ENCODE results near the gene CYP21A2.
A peak's percentile ranks its signal among the peaks of the same experiment; 100 is the strongest.

The CYP21A2 gene

DNA sequence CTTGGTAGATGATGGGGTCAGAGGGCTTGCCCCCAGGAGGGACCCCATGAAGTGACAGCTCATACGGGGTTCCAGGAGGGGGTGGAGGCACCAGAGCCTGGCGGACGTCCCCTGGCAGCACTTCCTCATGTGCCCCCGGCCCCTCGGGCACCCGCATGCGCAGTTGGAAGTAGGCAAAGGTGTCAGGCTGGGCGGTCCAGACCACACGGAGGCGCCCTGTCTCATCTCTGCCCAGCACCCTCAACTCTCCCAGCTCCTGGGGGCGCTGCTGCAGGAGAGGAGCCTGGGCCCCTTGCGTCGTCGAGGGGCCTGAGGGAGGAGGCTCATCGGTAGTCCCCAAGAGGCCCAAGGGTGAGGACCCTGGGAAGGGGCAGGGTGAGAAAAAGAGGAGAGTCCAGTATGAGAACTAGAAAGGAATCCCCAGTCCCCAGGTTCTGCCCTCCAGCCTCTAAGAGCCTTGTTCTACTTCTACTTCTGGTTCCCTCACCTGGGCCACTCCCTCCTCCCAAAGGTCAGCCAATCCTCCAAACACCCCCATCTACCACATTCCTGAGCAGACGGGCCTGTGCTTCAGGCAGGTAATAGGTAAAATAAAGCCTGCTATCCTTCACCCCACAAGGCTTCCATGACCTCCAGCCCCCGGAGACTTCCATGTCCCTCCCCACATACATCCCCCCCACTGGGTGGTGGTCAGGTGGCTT is 47.7 kb downstream of the CYP21A2 start:
- Histone ChIP-seq H3K36me3 (ENCODE audit: control insufficient read depth in 1 of 2, insufficient read depth in 2 of 2, low read length in 2 of 2) (no peaks in the 10 kb centered on the region), H3K4me2 (ENCODE audit: low read length) (no peak overlapping the region), H2BK12ac (ENCODE audit: low read length) (no peak overlapping the region), H3K4me1 (ENCODE audit: control insufficient read depth in 1 of 2, insufficient read depth in 2 of 2, low read length in 2 of 2) (peaks cover 5 to 13% of the 10 kb centered on the region in 2 experiments), H3K27me3 (ENCODE audit: insufficient read depth, low read length) (no peaks in the 10 kb centered on the region), H3K4ac (ENCODE audit: low read depth, low read length) (no peak overlapping the region), H3K27ac (ENCODE audit: low read depth, low read length) (no peak overlapping the region), H4K12ac (ENCODE audit: low read depth, low read length) (no peak overlapping the region), H2AK5ac (ENCODE audit: low read length) (no peak overlapping the region), H2AFZ (ENCODE audit: insufficient read depth, low read length, poor library complexity) (no peak overlapping the region), H3K9ac (ENCODE audit: low read length) (no peak overlapping the region), H3K14ac (ENCODE audit: low read length) (no peak overlapping the region), H3K18ac (ENCODE audit: low read length) (peak overlapping the region; percentile 17), H3K79me2 (ENCODE audit: control insufficient read depth, insufficient read depth, low read length, poor library complexity) (peaks cover 3% of the 10 kb centered on the region), H3K9me3 (ENCODE audit: insufficient read depth, low read depth, low read length) (peaks cover 3% of the 10 kb centered on the region), H2BK120ac (ENCODE audit: insufficient read depth, low read length, poor library complexity) (no peak overlapping the region), H4K91ac (ENCODE audit: low read depth, low read length) (no peak overlapping the region), H3K23ac (ENCODE audit: low read length) (no peak overlapping the region), H2BK5ac (ENCODE audit: low read depth, low read length, poor library complexity) (no peak overlapping the region), H3K4me3 (ENCODE audit: low read depth, low read length) (no peak overlapping the region), H3K79me1 (ENCODE audit: low read length) (peaks cover 4% of the 10 kb centered on the region), H4K8ac (ENCODE audit: low read depth, low read length) (no peak overlapping the region)
- DNase-seq = no peak
- no CpG with 5 or more reads among the region's 17 CpGs for WGBS (ENCODE audit: extremely low coverage, insufficient coverage, insufficient read length)

DNA sequence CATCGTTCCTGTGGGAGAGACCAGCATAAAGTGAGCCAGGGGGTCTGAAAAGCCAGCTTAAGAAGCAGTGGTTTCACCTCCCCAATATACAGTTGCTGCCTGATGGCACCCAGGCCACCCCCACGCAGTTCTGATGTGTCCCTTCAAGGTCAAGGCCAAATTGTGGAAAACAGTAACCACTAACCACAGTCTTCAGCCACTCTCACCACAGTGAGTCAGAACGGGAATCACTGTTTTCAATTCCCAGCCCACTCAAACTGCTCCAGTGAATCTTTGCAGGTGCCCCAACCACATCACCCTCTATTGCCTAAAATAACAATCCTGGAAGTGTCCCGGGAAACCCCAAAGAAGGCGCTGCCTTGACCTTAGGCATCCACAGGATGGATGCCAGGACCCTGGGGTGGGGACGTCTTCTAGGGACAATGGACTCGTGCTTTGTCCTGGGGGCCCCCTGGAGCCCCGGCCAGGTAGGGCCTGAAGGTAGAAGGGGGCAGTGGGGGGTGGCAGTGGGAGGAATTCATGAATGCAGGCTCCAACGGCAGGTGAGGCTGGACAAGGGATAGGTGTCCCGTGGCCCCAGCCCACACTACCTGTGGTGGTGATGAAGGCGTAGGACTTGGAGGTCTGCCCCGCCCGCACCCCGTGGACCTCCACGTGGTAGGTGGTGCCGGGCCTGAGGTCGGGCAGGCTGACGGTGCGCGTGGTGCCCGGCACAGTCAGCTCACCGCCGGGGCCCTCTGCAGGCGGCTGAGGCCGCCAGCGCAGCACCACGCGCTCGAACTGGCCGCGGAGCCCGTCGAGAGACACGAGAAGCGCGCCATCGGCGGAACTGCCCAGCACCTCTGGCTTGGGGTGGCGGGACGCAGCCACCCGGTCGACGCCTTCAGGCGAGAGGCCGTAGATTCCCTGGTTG is 48.7 kb downstream of the CYP21A2 start:
- WGBS (ENCODE audit: extremely low coverage, insufficient coverage, insufficient read length) = no CpG with 5 or more reads among the region's 45 CpGs
- Histone ChIP-seq H3K27ac (ENCODE audit: low read depth, low read length) (no peak overlapping the region), H3K4me1 (ENCODE audit: control insufficient read depth in 1 of 2, insufficient read depth in 2 of 2, low read length in 2 of 2) (peaks cover 2 to 13% of the 10 kb centered on the region in 2 experiments), H3K27me3 (ENCODE audit: insufficient read depth, low read length) (no peaks in the 10 kb centered on the region), H2BK5ac (ENCODE audit: low read depth, low read length, poor library complexity) (no peak overlapping the region), H3K79me1 (ENCODE audit: low read length) (peaks cover 4% of the 10 kb centered on the region), H3K14ac (ENCODE audit: low read length) (peak overlapping the region; percentile 5), H3K36me3 (ENCODE audit: control insufficient read depth in 1 of 2, insufficient read depth in 2 of 2, low read length in 2 of 2) (no peaks in the 10 kb centered on the region), H2BK120ac (ENCODE audit: insufficient read depth, low read length, poor library complexity) (peak overlapping the region; percentile 0), H3K9ac (ENCODE audit: low read length) (no peak overlapping the region), H4K8ac (ENCODE audit: low read depth, low read length) (peak overlapping the region; percentile 3), H3K18ac (ENCODE audit: low read length) (peak overlapping the region; percentile 17), H4K91ac (ENCODE audit: low read depth, low read length) (peak overlapping the region; percentile 21), H3K23ac (ENCODE audit: low read length) (no peak overlapping the region), H2AFZ (ENCODE audit: insufficient read depth, low read length, poor library complexity) (peak overlapping the region; percentile 7), H3K79me2 (ENCODE audit: control insufficient read depth, insufficient read depth, low read length, poor library complexity) (peaks cover 3% of the 10 kb centered on the region), H4K12ac (ENCODE audit: low read depth, low read length) (no peak overlapping the region), H2BK12ac (ENCODE audit: low read length) (no peak overlapping the region), H3K4ac (ENCODE audit: low read depth, low read length) (no peak overlapping the region), H3K9me3 (ENCODE audit: insufficient read depth, low read depth, low read length) (peaks cover 3% of the 10 kb centered on the region), H3K4me3 (ENCODE audit: low read depth, low read length) (no peak overlapping the region), H3K4me2 (ENCODE audit: low read length) (peak overlapping the region; percentile 51), H2AK5ac (ENCODE audit: low read length) (no peak overlapping the region)
- DNase-seq = no peak

DNA sequence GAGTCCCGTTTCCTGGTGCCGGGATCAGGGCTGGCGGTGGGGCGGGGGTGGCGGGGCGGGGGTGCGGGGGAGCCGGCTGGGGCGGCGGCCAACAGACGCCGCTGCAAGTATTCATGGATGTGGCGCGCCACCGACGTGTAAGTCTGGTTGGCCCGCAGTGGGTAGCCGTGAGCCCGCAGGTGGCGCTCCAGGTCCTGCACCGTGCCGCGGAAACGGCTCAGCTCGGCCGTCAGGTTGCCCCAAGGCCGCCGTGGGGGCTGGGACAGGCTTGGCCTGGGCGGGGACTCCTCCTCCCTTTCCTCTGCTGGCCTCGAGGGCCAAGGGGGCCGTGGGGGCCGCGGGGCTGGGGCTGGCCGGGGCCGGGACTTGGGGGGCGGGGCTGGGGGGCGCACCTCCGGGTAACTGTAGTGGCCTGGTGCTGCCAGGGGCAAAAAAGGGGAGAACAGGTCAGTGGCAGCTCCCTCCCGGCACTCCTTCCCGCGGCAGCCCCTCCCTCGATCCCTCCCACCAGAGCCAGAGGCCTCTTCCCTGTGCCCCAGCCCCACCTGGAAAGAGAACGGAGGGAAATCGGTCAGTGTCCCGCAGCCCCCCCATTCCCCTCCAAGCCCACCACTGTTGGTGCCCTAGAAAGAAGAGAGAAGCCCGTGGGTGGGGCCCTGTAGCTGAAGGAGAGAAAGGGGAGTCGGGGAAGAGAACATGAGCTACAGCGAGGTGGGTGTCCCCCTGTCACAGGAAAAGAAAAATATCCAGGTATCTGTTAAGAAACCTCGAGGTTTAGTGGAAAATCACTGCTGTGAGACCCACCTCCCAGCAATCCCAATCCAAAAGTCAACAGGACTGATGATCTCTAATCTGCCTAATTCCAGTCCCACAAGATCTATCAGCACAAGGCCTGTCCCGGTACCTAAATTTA is 49.6 kb downstream of the CYP21A2 start:
- Histone ChIP-seq H2AK5ac (ENCODE audit: low read length) (no peak overlapping the region), H3K79me2 (ENCODE audit: control insufficient read depth, insufficient read depth, low read length, poor library complexity) (peaks cover 3% of the 10 kb centered on the region), H3K4me1 (ENCODE audit: control insufficient read depth in 1 of 2, insufficient read depth in 2 of 2, low read length in 2 of 2) (peaks cover 2 to 13% of the 10 kb centered on the region in 2 experiments), H4K91ac (ENCODE audit: low read depth, low read length) (peak overlapping the region; percentile 63), H2AFZ (ENCODE audit: insufficient read depth, low read length, poor library complexity) (peak overlapping the region; percentile 54), H3K4me2 (ENCODE audit: low read length) (peak overlapping the region; percentile 51), H2BK12ac (ENCODE audit: low read length) (no peak overlapping the region), H3K36me3 (ENCODE audit: control insufficient read depth in 1 of 2, insufficient read depth in 2 of 2, low read length in 2 of 2) (no peaks in the 10 kb centered on the region), H2BK5ac (ENCODE audit: low read depth, low read length, poor library complexity) (no peak overlapping the region), H3K27ac (ENCODE audit: low read depth, low read length) (no peak overlapping the region), H3K14ac (ENCODE audit: low read length) (peak overlapping the region; percentile 43), H3K79me1 (ENCODE audit: low read length) (peaks cover 4% of the 10 kb centered on the region), H3K4ac (ENCODE audit: low read depth, low read length) (no peak overlapping the region), H3K23ac (ENCODE audit: low read length) (no peak overlapping the region), H3K18ac (ENCODE audit: low read length) (peak overlapping the region; percentile 36), H4K12ac (ENCODE audit: low read depth, low read length) (peak overlapping the region; percentile 64), H3K27me3 (ENCODE audit: insufficient read depth, low read length) (no peaks in the 10 kb centered on the region), H3K4me3 (ENCODE audit: low read depth, low read length) (no peak overlapping the region), H3K9me3 (ENCODE audit: insufficient read depth, low read depth, low read length) (peaks cover 3% of the 10 kb centered on the region), H4K8ac (ENCODE audit: low read depth, low read length) (peak overlapping the region; percentile 70), H2BK120ac (ENCODE audit: insufficient read depth, low read length, poor library complexity) (no peak overlapping the region), H3K9ac (ENCODE audit: low read length) (no peak overlapping the region)
- WGBS (ENCODE audit: extremely low coverage, insufficient coverage, insufficient read length) = no CpG with 5 or more reads among the region's 50 CpGs
- DNase-seq = peak; percentile 68

DNA sequence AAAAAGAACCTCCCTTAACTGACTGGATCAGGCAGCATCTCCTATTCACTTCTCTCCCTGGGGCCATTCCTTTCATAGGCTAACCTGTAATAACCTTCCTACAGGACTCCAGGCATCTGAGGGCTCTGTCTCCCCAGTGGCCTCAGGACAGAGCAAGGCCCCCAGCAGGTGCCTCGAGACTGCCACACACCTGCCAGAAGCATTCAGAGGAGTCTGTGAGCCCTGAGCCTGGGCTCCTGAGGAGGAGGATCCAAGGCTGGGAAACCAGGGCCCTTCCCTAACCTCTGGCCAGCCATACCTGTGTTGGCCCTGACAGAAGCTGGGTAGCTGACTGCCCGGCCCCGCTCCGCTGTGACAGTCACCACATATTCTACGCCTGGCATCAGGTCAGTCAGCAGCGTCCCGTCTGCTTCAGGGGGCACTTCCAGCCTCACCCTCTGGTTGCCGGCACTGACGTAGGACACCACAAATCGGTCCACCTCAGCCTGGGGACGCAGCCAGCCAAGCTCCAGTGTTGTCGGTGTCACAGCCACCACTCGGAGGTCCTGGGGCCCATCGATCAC is 50.4 kb downstream of the CYP21A2 start:
- Histone ChIP-seq H3K79me1 (ENCODE audit: low read length) (peaks cover 4% of the 10 kb centered on the region), H3K4me1 (ENCODE audit: control insufficient read depth in 1 of 2, insufficient read depth in 2 of 2, low read length in 2 of 2) (peaks cover 2 to 13% of the 10 kb centered on the region in 2 experiments)
- DNase-seq = no peak

More for the DNA sequence above, 50.4 kb downstream of the CYP21A2 start:
- no CpG with 5 or more reads among the region's 14 CpGs for WGBS (ENCODE audit: extremely low coverage, insufficient coverage, insufficient read length)
- Histone ChIP-seq H2BK120ac (ENCODE audit: insufficient read depth, low read length, poor library complexity) (no peak overlapping the region), H3K27me3 (ENCODE audit: insufficient read depth, low read length) (no peaks in the 10 kb centered on the region), H2BK12ac (ENCODE audit: low read length) (no peak overlapping the region), H3K79me2 (ENCODE audit: control insufficient read depth, insufficient read depth, low read length, poor library complexity) (peaks cover 3% of the 10 kb centered on the region), H3K4ac (ENCODE audit: low read depth, low read length) (no peak overlapping the region), H3K18ac (ENCODE audit: low read length) (no peak overlapping the region), H3K4me2 (ENCODE audit: low read length) (no peak overlapping the region), H3K9me3 (ENCODE audit: insufficient read depth, low read depth, low read length) (peaks cover 3% of the 10 kb centered on the region), H3K4me3 (ENCODE audit: low read depth, low read length) (no peak overlapping the region), H4K8ac (ENCODE audit: low read depth, low read length) (no peak overlapping the region), H2AK5ac (ENCODE audit: low read length) (no peak overlapping the region), H3K23ac (ENCODE audit: low read length) (no peak overlapping the region), H4K12ac (ENCODE audit: low read depth, low read length) (no peak overlapping the region), H2AFZ (ENCODE audit: insufficient read depth, low read length, poor library complexity) (no peak overlapping the region), H4K91ac (ENCODE audit: low read depth, low read length) (no peak overlapping the region), H2BK5ac (ENCODE audit: low read depth, low read length, poor library complexity) (no peak overlapping the region), H3K36me3 (ENCODE audit: control insufficient read depth in 1 of 2, insufficient read depth in 2 of 2, low read length in 2 of 2) (no peaks in the 10 kb centered on the region), H3K14ac (ENCODE audit: low read length) (no peak overlapping the region), H3K27ac (ENCODE audit: low read depth, low read length) (no peak overlapping the region), H3K9ac (ENCODE audit: low read length) (peak overlapping the region; percentile 2)
